HL-60 (cell line): ENCODE data around the gene ATG2B.

ENCODE experiments used
- DNase-seq, 2 experiments: peaks; one replicate each; pipeline ENCODE4 v3.0.0-alpha.2; 2010 to 2020; ENCODE audit warnings: low read depth in 1 of 2, low spot score in 1 of 2
- H3K27ac ChIP-seq: fragments of 250-450 bp; sonication (Bioruptor Pico); replicated peaks from 2 replicates; pipeline ENCODE4 v1.5.1; 2020; ENCODE audit warnings: mild to moderate bottlenecking, moderate library complexity
- H3K27me3 ChIP-seq: fragments of 250-450 bp; sonication (Bioruptor Pico); 2 replicates; pipeline ENCODE4 v1.5.1; 2021; ENCODE audit warnings: mild to moderate bottlenecking, moderate library complexity; ENCODE audit not compliant: insufficient read depth, poor library complexity, severe bottlenecking
- H3K4me3 ChIP-seq: replicated peaks from 2 replicates; pipeline ENCODE4 v1.5.1; 2011; ENCODE audit warnings: mild to moderate bottlenecking, control low read depth, low read length; ENCODE audit not compliant: insufficient read depth
- CTCF ChIP-seq: IDR thresholded peaks from one replicate; pipeline ENCODE4 v1.5.1; 2011; ENCODE audit warnings: low read length, control low read depth, inconsistent platforms; ENCODE audit not compliant: insufficient read depth
- GABPA ChIP-seq: IDR thresholded peaks from 2 replicates; pipeline ENCODE4 v1.6.1; 2012; ENCODE audit warnings: low read depth
- POLR2AphosphoS5 ChIP-seq: IDR thresholded peaks from 2 replicates; pipeline ENCODE4 v1.6.1; 2012; ENCODE audit warnings: low read depth
- SPI1 ChIP-seq: IDR thresholded peaks from 2 replicates; pipeline ENCODE4 v1.6.1; 2012; ENCODE audit warnings: low read depth, mild to moderate bottlenecking, borderline replicate concordance
- TF ChIP-seq, protein P1 (sequence below): IDR thresholded peaks from 2 replicates; pipeline ENCODE4 v1.6.1; 2012; ENCODE audit warnings: low read depth; ENCODE audit not compliant: insufficient replicate concordance

The ATG2B gene

DNA sequence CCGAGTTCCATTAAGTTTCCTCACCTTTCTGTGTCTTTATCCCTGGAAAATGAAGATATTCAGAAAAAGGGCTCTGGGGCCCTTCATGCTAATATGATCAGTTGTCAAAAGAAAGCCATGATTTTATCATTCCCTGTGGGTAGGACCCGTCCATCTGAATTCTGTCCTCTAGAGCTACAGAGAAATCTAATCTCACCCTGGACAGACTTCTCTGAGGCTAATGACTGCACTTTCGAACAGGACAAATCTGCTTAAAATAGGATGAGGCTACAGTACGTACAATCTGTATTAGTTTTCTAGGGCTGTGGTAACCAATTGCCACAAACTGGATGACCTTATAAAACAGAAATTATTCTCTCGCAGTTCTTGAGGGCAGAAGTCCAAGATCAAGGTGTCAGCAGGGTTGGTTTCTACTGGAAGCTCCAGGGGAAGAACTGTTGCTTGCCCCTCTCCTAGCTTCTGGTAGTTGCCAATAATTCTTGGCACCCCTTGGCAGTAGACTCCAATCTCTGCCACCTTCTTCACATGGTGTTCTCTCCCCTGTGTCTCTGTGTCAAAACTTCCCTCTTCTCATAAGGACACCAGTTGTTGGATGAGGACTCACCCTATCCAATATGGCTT, 30.0 kb upstream of the ATG2B start:
- no peak for DNase-seq
- Histone ChIP-seq H3K27ac (no peak overlapping the region), H3K27me3 (no peaks in the 10 kb centered on the region), H3K4me3 (no peak overlapping the region)
- TF ChIP-seq CTCF, result no peak
- no peak for TF ChIP-seq GABPA
- TF ChIP-seq, protein P1, sequence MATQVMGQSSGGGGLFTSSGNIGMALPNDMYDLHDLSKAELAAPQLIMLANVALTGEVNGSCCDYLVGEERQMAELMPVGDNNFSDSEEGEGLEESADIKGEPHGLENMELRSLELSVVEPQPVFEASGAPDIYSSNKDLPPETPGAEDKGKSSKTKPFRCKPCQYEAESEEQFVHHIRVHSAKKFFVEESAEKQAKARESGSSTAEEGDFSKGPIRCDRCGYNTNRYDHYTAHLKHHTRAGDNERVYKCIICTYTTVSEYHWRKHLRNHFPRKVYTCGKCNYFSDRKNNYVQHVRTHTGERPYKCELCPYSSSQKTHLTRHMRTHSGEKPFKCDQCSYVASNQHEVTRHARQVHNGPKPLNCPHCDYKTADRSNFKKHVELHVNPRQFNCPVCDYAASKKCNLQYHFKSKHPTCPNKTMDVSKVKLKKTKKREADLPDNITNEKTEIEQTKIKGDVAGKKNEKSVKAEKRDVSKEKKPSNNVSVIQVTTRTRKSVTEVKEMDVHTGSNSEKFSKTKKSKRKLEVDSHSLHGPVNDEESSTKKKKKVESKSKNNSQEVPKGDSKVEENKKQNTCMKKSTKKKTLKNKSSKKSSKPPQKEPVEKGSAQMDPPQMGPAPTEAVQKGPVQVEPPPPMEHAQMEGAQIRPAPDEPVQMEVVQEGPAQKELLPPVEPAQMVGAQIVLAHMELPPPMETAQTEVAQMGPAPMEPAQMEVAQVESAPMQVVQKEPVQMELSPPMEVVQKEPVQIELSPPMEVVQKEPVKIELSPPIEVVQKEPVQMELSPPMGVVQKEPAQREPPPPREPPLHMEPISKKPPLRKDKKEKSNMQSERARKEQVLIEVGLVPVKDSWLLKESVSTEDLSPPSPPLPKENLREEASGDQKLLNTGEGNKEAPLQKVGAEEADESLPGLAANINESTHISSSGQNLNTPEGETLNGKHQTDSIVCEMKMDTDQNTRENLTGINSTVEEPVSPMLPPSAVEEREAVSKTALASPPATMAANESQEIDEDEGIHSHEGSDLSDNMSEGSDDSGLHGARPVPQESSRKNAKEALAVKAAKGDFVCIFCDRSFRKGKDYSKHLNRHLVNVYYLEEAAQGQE, result no peak
- TF ChIP-seq SPI1, result no peak
- no peak for TF ChIP-seq POLR2AphosphoS5

DNA sequence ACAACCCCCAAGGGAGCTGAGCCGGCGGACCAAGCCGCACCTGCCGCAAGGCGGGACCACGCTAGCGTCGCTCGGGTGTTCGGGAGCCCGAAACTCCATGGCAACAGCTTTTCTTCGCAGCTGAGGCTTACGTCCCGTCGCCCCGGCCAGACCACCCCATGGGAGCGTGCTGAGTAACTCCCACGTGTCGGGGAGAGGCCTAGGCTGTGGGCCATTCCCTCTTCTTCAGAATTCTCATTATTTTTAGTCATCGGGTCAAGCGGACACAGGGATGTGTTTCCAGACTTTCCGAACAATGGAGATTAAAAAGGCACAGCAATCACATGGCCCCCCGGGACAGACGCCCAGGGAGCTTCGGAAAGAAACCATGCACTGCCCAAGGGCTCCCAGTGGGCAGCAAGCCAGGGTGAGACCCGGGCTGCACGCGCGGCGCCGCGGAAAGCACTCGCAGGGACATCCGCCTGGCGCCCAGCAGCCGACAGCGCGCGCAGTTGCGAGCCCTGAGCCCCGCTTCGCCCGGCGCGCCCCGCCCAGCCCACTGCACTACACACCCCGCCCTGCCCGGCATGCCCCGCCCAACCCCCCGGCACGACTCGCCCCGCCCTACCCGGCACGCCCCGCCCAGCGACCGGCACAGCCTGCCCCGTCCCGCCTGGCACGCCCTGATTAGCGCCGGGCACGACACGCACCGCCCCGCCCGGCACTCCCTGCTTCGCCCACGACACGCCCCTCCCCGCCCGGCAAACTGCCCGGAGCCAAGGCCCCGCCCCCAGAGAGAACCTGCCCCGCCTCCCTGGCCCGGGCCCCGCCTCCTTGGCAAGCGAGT, 28.4 kb upstream of the ATG2B start:
- H3K4me3 ChIP-seq, result peak overlapping the region; percentile 71
- H3K27me3 ChIP-seq, result no peaks in the 10 kb centered on the region
- peak; percentile 83 to 96 for DNase-seq
- TF ChIP-seq CTCF (no peak), POLR2AphosphoS5 (peak; percentile 47; the same call in 1 of the 2 replicates), GABPA (no peak)
- 0 out of 2 replicates have a peak overlapping the region, but pooled peaks have one; percentile 20 for H3K27ac ChIP-seq

GRCh38 chr14:96390965-96391292, 27.8 kb upstream of the ATG2B start:
- no peaks in the 10 kb centered on the region for H3K27me3 ChIP-seq
- H3K4me3 ChIP-seq, result peak overlapping the region; percentile 53
- no peak overlapping the region for H3K27ac ChIP-seq
- TF ChIP-seq, protein P1, result no peak
- no peak for TF ChIP-seq SPI1
- no peak for TF ChIP-seq GABPA
- no peak for TF ChIP-seq POLR2AphosphoS5
- TF ChIP-seq CTCF, result no peak
- no peak for DNase-seq
